Spleen (tissue), 3 donors: ENCODE data around the gene STEAP3.

Experiments used
- POLR2A ChIP-seq, 3 donors: fragments of 450-650 bp; IDR thresholded peaks; one replicate each; pipeline ENCODE4 v1.5.1; 2017; ENCODE audit warnings: antibody characterized with exemption in 3 of 3, mild to moderate bottlenecking in 1 of 3
- POLR2AphosphoS5 ChIP-seq, 3 donors: sonication (generic); formaldehyde crosslinking; IDR thresholded peaks; one replicate each; pipeline ENCODE4 v1.5.1; 2017; ENCODE audit warnings: antibody characterized with exemption in 3 of 3

DNA sequence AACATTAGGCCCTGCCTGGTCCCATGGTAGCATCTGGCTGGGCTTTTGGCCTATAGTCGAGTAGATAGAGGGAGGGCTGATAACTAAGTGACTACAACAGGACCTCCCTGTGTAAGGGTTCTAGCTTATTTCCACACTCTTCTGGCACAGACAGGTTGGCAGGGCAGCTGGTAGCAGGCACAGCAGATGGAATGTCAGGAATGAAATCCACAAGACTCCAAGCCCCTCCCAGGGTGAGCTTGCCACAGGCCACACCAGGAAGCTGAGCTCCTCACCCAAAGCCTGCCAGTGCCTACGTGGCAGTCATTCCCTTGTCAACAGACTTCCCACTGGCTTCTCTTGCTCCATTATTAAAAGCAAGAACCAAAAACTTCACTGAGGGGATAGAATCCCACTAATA is 44.4 kb upstream of the STEAP3 start:
- TF ChIP-seq POLR2AphosphoS5 (IDR thresholded peaks at IDR 0.05) (no peak), POLR2A (IDR thresholded peaks at IDR 0.05) (no peak)
